ENCODE data around the gene MRPS5.
"Not testable (repeated sequence)": the region's sequence is repeated elsewhere in the genome, so short reads cannot be mapped to it uniquely, and the experiment has no call there.

MRPS5 gene

GRCh38 chr2:95039978-95040377 lies 81.6 kb downstream of the MRPS5 start:
- Histone ChIP-seq H3K9me2 (replicated peaks; ENCODE audit: low read depth, low read length) (no peaks in the 10 kb centered on the region), H3K9me3 (ENCODE audit: insufficient read depth, low read depth, low read length) (no peaks in the 10 kb centered on the region), H3F3A (ENCODE audit: low read depth) (no peaks in the 10 kb centered on the region), H3K4me2 (ENCODE audit: low read depth, low read length, poor library complexity, severe bottlenecking) (no peak overlapping the region), H3K79me2 (ENCODE audit: insufficient read depth, low read length) (no peaks in the 10 kb centered on the region), H3K4me3 (ENCODE audit: low read length, poor library complexity, severe bottlenecking) (no peak overlapping the region), H4K20me1 (ENCODE audit: insufficient read depth, low read length, poor library complexity, severe bottlenecking) (no peaks in the 10 kb centered on the region), H3K27me3 (ENCODE audit: insufficient read depth, low read length, poor library complexity, severe bottlenecking) (no peaks in the 10 kb centered on the region), H3K4me1 (ENCODE audit: insufficient read depth, low read length, poor library complexity, severe bottlenecking) (no peaks in the 10 kb centered on the region), H3K36me3 (ENCODE audit: insufficient read depth, low read length) (no peaks in the 10 kb centered on the region), H2AFZ (ENCODE audit: low read length) (no peak overlapping the region), H3K9ac (ENCODE audit: low read depth, low read length, poor library complexity, severe bottlenecking) (no peak overlapping the region)
- TF ChIP-seq CTCF (conservative IDR thresholded peaks at IDR 0.05; ENCODE audit: low read length) (no peak), EZH2phosphoT487 (IDR thresholded peaks at IDR 0.05; ENCODE audit: borderline replicate concordance) (no peak)

GRCh38 chr2:95039363-95039762 lies 82.2 kb downstream of the MRPS5 start:
- H4K20me1 ChIP-seq (ENCODE audit: insufficient read depth, low read length, poor library complexity, severe bottlenecking), result no peaks in the 10 kb centered on the region
- no peak overlapping the region for H3K9ac ChIP-seq (ENCODE audit: low read depth, low read length, poor library complexity, severe bottlenecking)
- no peak overlapping the region for H3K4me2 ChIP-seq (ENCODE audit: low read depth, low read length, poor library complexity, severe bottlenecking)
- TF ChIP-seq CTCF (conservative IDR thresholded peaks at IDR 0.05; ENCODE audit: low read length), result no peak
- no peaks in the 10 kb centered on the region for H3K79me2 ChIP-seq (ENCODE audit: insufficient read depth, low read length)
- H3K4me3 ChIP-seq (ENCODE audit: low read length, poor library complexity, severe bottlenecking), result no peak overlapping the region
- H3K4me1 ChIP-seq (ENCODE audit: insufficient read depth, low read length, poor library complexity, severe bottlenecking), result no peaks in the 10 kb centered on the region
- no peaks in the 10 kb centered on the region for H3K27me3 ChIP-seq (ENCODE audit: insufficient read depth, low read length, poor library complexity, severe bottlenecking)
- no peaks in the 10 kb centered on the region for H3K36me3 ChIP-seq (ENCODE audit: insufficient read depth, low read length)
- no peaks in the 10 kb centered on the region for H3K9me2 ChIP-seq (replicated peaks; ENCODE audit: low read depth, low read length)
- no peaks in the 10 kb centered on the region for H3K9me3 ChIP-seq (ENCODE audit: insufficient read depth, low read depth, low read length)
- no peak overlapping the region for H2AFZ ChIP-seq (ENCODE audit: low read length)
- no peaks in the 10 kb centered on the region for H3F3A ChIP-seq (ENCODE audit: low read depth)

GRCh38 chr2:95038635-95039298 lies 82.8 kb downstream of the MRPS5 start:
- no peaks in the 10 kb centered on the region for H3K79me2 ChIP-seq (ENCODE audit: insufficient read depth, low read length)
- no peaks in the 10 kb centered on the region for H4K20me1 ChIP-seq (ENCODE audit: insufficient read depth, low read length, poor library complexity, severe bottlenecking)
- H3K4me3 ChIP-seq (ENCODE audit: low read length, poor library complexity, severe bottlenecking), result no peak overlapping the region
- TF ChIP-seq EZH2phosphoT487 (IDR thresholded peaks at IDR 0.05; ENCODE audit: borderline replicate concordance) (no peak), CTCF (conservative IDR thresholded peaks at IDR 0.05; ENCODE audit: low read length) (no peak)
- H3K9me3 ChIP-seq (ENCODE audit: insufficient read depth, low read depth, low read length), result no peaks in the 10 kb centered on the region
- H3K4me2 ChIP-seq (ENCODE audit: low read depth, low read length, poor library complexity, severe bottlenecking), result no peak overlapping the region
- no peaks in the 10 kb centered on the region for H3K27me3 ChIP-seq (ENCODE audit: insufficient read depth, low read length, poor library complexity, severe bottlenecking)
- H3K9me2 ChIP-seq (replicated peaks; ENCODE audit: low read depth, low read length), result no peaks in the 10 kb centered on the region
- H3K4me1 ChIP-seq (ENCODE audit: insufficient read depth, low read length, poor library complexity, severe bottlenecking), result no peaks in the 10 kb centered on the region
- H3K9ac ChIP-seq (ENCODE audit: low read depth, low read length, poor library complexity, severe bottlenecking), result no peak overlapping the region
- H3F3A ChIP-seq (ENCODE audit: low read depth), result no peaks in the 10 kb centered on the region
- no peaks in the 10 kb centered on the region for H3K36me3 ChIP-seq (ENCODE audit: insufficient read depth, low read length)
- H2AFZ ChIP-seq (ENCODE audit: low read length), result no peak overlapping the region

- not testable (repeated sequence) for H4K20me1 ChIP-seq (ENCODE audit: insufficient read depth, low read length, poor library complexity, severe bottlenecking); H3K4me2 ChIP-seq (ENCODE audit: low read depth, low read length, poor library complexity, severe bottlenecking); H3K9me2 ChIP-seq (replicated peaks; ENCODE audit: low read depth, low read length); H3K36me3 ChIP-seq (ENCODE audit: insufficient read depth, low read length); H2AFZ ChIP-seq (ENCODE audit: low read length); H3K9ac ChIP-seq (ENCODE audit: low read depth, low read length, poor library complexity, severe bottlenecking); H3K9me3 ChIP-seq (ENCODE audit: insufficient read depth, low read depth, low read length); H3K4me1 ChIP-seq (ENCODE audit: insufficient read depth, low read length, poor library complexity, severe bottlenecking); H3F3A ChIP-seq (ENCODE audit: low read depth); H3K79me2 ChIP-seq (ENCODE audit: insufficient read depth, low read length); H3K4me3 ChIP-seq (ENCODE audit: low read length, poor library complexity, severe bottlenecking); H3K27me3 ChIP-seq (ENCODE audit: insufficient read depth, low read length, poor library complexity, severe bottlenecking)
Observed at GRCh38 chr2:95037841-95038585, 83.6 kb downstream of the MRPS5 start.
